Gastrocnemius medialis (tissue), 4 donors: ENCODE results near the gene CTCFL.

Experiments used
- CTCF ChIP-seq, 5 experiments: fragments of 450-650 bp in 3 of 5; fragments of 200-600 bp in 2 of 5; sonication (generic) in 2 of 5; IDR thresholded peaks in 4 of 5; conservative IDR thresholded peaks in 1 of 5; 1 replicate in 4 of 5; 2 replicates in 1 of 5; pipeline ENCODE4 v1.5.1; 2016 to 2019; ENCODE audit warnings: antibody characterized with exemption in 5 of 5, mild to moderate bottlenecking in 3 of 5, moderate library complexity in 3 of 5
- POLR2A ChIP-seq, 2 donors: fragments of 450-650 bp; IDR thresholded peaks; one replicate each; pipeline ENCODE4 v1.6.1; 2017; ENCODE audit warnings: antibody characterized with exemption in 2 of 2, mild to moderate bottlenecking in 2 of 2, moderate library complexity in 2 of 2

- no peak for TF ChIP-seq CTCF (IDR thresholded peaks at IDR 0.05 in 4 of 5, conservative IDR thresholded peaks at IDR 0.05 in 1 of 5)
- no peak for TF ChIP-seq POLR2A (IDR thresholded peaks at IDR 0.05)
These were observed 65.0 kb downstream of the CTCFL start for GRCh38 chr20:57459897-57460296.
